ENCODE measurements around the gene ABCG4.
A peak's percentile ranks its signal among the peaks of the same experiment; 100 is the strongest.
"Not testable (repeated sequence)": the region's sequence is repeated elsewhere in the genome, so short reads cannot be mapped to it uniquely, and the experiment has no call there.

ABCG4 gene

GRCh38 chr11:119116235-119116594, 32.6 kb upstream of the ABCG4 start:
- DNase-seq (ENCODE audit: low read depth) = no peak

- DNase-seq (ENCODE audit: low read depth) = no peak
Observed at GRCh38 chr11:119116601-119117000, 32.3 kb upstream of the ABCG4 start.

GRCh38 chr11:119117004-119117706, 31.7 kb upstream of the ABCG4 start:
- DNase-seq (ENCODE audit: low read depth) = no peak

- no peak for DNase-seq (ENCODE audit: low read depth)
Observed at GRCh38 chr11:119118227-119118626, 30.6 kb upstream of the ABCG4 start.

GRCh38 chr11:119118946-119119345, 29.9 kb upstream of the ABCG4 start:
- no peak for DNase-seq (ENCODE audit: low read depth)

- DNase-seq (ENCODE audit: low read depth) = no peak
Observed at GRCh38 chr11:119120639-119121007, 28.2 kb upstream of the ABCG4 start.

GRCh38 chr11:119121008-119121810, 27.6 kb upstream of the ABCG4 start, which contains the start of gene HINFP:
Gene HINFP, plus strand, starts transcription at chr11:119121580. Its CDS starts 5,365 bp downstream, at chr11:119126945.
- DNase-seq (ENCODE audit: low read depth) = peak; percentile 100

- DNase-seq (ENCODE audit: low read depth) = no peak
Observed at GRCh38 chr11:119121811-119122124, 27.1 kb upstream of the ABCG4 start.

- no peak for DNase-seq (ENCODE audit: low read depth)
Observed at GRCh38 chr11:119125821-119126220, 23.0 kb upstream of the ABCG4 start.

- DNase-seq (ENCODE audit: low read depth) = no peak
Observed at GRCh38 chr11:119126675-119127268, 22.1 kb upstream of the ABCG4 start.

- no peak for DNase-seq (ENCODE audit: low read depth)
Observed at GRCh38 chr11:119130662-119131061, 18.2 kb upstream of the ABCG4 start.

- no peak for DNase-seq (ENCODE audit: low read depth)
Observed at GRCh38 chr11:119134389-119134978, 14.4 kb upstream of the ABCG4 start.

GRCh38 chr11:119139276-119139675, 9.6 kb upstream of the ABCG4 start:
- DNase-seq (ENCODE audit: low read depth) = not testable (repeated sequence)

- DNase-seq (ENCODE audit: low read depth) = no peak
Observed at GRCh38 chr11:119144825-119145486, 3.9 kb upstream of the ABCG4 start.

GRCh38 chr11:119145551-119145950, 3.3 kb upstream of the ABCG4 start:
- no peak for DNase-seq (ENCODE audit: low read depth)

GRCh38 chr11:119147604-119148333, 1.1 kb upstream of the ABCG4 start:
- no peak for DNase-seq (ENCODE audit: low read depth)

- DNase-seq (ENCODE audit: low read depth) = no peak
Observed at GRCh38 chr11:119148720-119149017, 183 bp upstream of the ABCG4 start.

- DNase-seq (ENCODE audit: low read depth) = no peak
Observed at GRCh38 chr11:119149786-119150275, 979 bp downstream of the ABCG4 start.

GRCh38 chr11:119152043-119152442, 3.2 kb downstream of the ABCG4 start:
- no peak for DNase-seq (ENCODE audit: low read depth)

GRCh38 chr11:119152604-119153003, 3.8 kb downstream of the ABCG4 start:
- no peak for DNase-seq (ENCODE audit: low read depth)

GRCh38 chr11:119153049-119153818, 4.4 kb downstream of the ABCG4 start:
- no peak for DNase-seq (ENCODE audit: low read depth)
